ENCODE measurements around the gene NEMP1.
"Not testable (repeated sequence)": the region's sequence is repeated elsewhere in the genome, so short reads cannot be mapped to it uniquely, and the experiment has no call there.

Gene NEMP1

DNA sequence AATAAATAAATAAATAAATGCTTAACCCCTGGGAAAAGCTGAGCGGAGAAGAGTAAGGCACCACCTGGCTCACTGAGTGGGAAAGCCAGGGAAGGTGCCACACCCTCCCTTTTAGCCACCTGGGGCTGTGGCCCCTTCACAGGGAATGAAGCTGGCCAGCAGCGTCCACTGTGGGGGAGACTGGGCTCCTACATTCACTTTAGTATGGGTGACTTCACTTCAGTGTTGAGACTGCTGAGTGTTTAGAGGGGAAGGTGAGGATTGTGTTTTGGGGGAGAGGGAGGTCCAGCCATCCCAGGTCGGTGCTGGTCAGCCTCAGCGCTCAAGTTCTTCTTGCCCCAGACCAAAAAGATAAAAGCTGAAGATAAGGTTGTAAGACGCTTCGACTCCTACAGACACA is 11.9 kb upstream of the NEMP1 start:
- no peak for DNase-seq

GRCh38 chr12:57089271-57090245 is 11.0 kb upstream of the NEMP1 start:
- DNase-seq = peak; percentile 87

DNA sequence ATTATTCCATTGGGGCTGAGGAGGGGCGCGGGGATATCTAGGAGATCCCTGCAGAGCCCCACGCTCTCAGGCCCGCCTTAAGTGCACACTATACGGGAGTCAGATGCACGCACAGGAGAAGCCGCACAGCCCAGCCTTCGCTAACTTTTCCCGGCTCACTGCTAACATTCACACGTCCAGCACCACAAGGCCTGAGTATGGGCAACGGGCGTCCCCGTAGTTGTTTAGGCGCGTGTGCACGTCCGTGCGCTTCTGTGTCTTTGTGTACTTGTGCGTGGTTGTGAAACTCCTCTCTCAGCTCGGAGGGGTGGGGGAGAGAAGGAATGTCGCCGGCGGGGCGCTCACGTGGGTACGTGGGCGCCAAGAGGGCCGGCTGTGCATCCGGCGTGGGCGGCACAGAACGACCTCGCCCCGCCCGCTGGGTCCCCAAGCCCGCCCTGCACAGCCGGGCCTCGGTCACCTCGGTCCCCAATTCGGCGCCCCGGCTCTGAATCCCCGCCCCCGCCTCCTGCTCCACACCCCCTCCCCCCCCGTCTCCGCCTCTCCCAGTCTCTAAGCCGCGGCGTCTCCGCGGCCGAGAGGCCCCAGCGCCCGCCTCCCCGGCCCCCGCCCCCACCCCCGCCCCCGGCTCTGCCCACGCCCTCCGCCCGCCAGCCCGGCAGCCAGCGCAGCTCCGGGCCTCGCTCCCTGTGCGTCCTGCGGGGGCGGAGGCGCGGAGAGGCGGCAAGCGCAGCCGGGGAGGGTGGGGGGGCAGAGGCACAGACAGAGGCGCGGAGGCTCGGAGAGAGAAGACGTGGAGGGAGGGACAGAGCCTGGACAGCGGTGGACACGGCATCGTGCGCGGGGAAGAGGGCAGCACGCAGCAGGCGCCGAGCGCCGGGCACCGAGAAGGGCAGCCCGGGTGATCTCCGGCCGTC is 10.0 kb upstream of the NEMP1 start, which contains the start of gene NAB2:
Gene NAB2, plus strand, starts transcription at position 761 of the 917 bp plus-strand sequence. CDS start 158 bp downstream, outside the sequence.
- peak; percentile 92 for DNase-seq

- no peak for DNase-seq
Observed at GRCh38 chr12:57087691-57088353, 9.2 kb upstream of the NEMP1 start.

DNA sequence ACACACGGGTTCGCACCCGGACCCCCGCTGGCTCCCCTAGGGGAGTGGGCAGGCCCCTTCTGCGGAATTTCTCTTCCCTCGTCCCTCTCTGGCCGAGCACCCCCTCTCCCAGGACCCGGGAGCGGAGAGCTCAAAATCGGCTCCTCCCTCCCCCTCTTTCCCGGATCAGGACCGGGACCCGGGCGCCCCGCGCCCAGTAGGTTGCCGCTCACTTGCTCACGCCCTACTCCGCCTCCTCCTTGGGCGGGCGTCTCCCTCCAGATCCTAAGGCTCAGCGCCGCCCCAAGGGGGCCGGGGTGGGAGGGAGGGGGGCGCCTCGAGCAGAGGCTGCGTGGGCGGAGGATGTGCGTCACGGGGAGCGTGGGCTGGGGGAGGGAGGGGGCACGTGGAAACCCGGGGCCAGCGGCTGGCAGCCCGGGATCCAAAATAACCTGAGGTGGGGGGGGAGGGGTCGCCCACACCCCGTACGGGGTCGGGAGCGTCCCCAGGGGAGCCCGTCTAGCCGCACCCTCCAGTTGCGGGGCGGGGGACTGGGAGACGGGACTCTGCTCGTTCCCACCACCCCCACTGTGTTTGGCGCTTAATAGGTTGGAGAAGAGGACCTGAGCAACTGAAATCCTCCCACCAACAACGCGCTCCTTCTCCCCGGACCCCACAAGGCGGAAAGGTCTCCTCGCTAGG is 8.6 kb upstream of the NEMP1 start:
- DNase-seq = peak; percentile 76

- DNase-seq = peak; percentile 81
Observed at GRCh38 chr12:57086493-57087009, 8.0 kb upstream of the NEMP1 start.

- DNase-seq = peak; percentile 51
Observed at GRCh38 chr12:57085999-57086492, 7.5 kb upstream of the NEMP1 start.

DNA sequence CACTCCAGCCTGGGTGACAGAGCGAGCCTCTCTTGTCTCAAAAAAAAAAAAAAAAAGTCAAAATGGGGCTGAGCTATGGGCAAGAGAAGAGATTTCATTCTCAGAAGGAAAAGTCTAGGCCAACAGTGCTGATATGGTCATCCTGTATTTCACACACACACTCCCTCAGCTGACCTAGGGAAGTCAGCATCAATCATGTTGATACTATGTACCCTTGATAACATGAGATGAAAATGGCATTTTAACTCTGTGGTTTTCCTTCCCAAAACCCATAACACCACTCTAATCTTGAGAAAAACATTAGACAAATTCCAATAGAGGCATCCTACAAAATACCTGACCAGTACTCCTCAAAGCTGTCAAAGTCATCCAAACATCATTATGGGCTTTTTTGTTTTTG is 2.3 kb upstream of the NEMP1 start:
- no peak for DNase-seq

DNA sequence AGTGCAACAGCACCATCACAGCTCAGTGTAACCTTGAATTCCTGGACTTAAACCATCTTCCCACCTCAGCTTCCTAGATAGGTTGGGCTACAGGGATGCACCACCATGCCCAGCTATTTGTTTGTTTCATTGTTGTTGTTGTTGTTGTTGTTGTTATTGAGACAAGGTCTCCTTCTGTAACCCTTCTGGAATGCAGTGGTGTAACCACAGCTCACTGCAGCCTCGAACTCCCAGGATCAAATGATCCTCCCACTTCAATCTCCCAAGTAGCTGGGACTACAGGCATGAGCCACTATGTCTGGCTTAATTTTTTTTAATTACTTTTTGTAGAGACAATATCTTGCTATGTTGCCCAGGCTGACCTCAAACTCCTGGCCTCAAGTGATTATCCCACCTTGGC is 1.2 kb upstream of the NEMP1 start:
- DNase-seq = no peak

- not testable (repeated sequence) for DNase-seq
Observed at GRCh38 chr12:57073566-57074450, 4.8 kb downstream of the NEMP1 start.

GRCh38 chr12:57072661-57073060 is 5.9 kb downstream of the NEMP1 start:
- no peak for DNase-seq

- peak; percentile 68 for DNase-seq
Observed at GRCh38 chr12:57069523-57069922, 9.1 kb downstream of the NEMP1 start.

- no peak for DNase-seq
Observed at GRCh38 chr12:57066245-57066644, 12.3 kb downstream of the NEMP1 start.

GRCh38 chr12:57063991-57064685 is 14.5 kb downstream of the NEMP1 start:
- DNase-seq = no peak

DNA sequence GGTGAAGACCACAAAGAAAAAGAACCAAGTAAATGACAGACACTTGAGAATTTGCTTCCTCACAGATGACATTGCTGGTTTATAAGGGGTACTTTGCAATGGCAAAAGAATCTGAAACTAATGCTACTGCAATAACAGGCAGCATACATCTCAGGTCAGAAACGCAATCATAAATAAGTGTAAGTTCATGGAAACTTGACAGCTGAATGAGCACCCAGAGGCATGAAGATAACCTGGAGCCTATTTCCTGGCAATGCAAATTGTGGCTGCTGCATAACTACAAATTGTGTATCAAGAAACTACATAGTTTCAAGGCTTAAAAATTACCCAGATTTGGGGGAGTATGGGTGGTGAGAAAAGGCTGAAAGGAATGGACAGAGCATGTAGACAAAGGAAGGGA is 20.1 kb downstream of the NEMP1 start:
- DNase-seq = no peak

- DNase-seq = no peak
Observed at GRCh38 chr12:57057067-57057751, 21.4 kb downstream of the NEMP1 start.

GRCh38 chr12:57055824-57056223 is 22.8 kb downstream of the NEMP1 start:
- DNase-seq = no peak

DNA sequence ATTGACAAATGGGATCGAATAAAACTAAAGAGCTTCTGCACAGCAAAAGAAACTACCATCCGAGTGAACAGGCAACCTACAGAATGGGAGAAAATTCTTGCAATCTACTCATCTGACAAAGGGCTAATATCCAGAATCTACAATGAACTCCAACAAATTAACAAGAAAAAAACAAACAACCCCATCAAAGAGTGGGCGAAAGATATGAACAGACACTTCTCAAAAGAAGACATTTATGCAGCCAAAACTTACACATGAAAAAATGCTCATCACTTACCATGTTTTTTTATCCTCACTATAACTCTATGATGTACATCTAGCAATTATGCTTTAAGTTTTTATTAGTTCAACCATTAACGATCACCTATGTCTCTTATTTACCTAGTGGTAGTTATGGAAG is 24.7 kb downstream of the NEMP1 start:
- not testable (repeated sequence) for DNase-seq

DNA sequence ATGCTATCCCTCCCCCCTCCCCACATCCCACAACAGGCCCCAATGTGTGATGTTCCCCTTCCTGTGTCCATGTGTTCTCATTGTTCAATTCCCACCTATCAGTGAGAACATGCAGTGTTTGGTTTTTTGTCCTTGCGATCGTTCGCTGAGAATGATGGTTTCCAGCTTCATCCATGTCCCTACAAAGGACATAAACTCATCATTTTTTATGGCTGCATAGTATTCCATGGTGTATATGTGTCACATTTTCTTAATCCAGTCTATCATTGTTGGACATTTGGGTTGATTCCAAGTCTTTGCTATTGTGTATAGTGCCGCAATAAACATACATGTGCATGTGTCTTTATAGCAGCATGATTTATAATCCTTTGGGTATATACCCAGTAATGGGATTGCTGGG is 25.4 kb downstream of the NEMP1 start:
- DNase-seq = not testable (repeated sequence)
